ENCODE measurements around the gene L3MBTL4.

Gene L3MBTL4

DNA sequence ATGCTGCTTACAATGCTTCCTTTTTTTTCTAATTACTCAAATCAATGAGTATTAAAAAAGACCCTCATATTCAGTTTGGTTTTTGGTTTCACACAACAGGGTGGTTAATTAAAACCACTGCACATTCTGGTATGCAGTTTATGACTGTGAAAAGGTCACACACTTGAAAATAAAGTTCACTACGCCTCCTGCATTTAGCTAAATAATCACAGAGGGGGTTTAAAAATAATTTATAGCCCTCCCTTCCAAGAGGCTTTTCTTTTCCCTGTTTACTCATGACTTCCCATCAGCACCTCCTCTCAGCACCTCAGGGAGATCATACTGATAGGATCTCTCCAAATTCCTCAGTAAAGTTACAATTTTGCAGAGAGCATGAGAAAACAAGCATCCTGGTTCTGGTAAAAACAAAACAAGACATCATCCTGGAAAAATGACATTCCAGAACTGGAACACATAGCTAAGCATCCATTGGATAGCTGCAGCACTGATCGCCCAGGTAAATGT, 389.9 kb downstream of the L3MBTL4 start (continued):
- no peak for TF ChIP-seq ZFP3 (CRISPR knock-in tag; IDR thresholded peaks at IDR 0.05)

DNA sequence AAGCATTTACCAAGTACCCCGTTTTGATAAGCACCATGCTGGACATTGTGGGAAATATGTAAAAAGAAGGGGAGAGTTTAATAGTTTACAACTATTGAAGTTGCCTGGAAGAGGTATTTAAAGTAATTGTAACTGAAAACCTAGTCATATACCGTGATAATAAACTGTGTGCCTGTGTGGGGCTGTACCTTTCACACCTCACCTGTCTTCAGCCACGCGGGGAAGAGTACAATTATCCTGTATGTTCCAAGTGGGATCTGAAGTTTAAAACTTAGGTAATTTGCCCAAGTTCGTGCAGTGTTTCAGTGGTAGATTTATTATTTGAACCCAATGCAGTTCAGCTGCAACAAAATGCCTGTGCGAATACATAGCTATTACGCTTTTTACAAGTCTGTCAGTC, 391.2 kb downstream of the L3MBTL4 start:
- no peak for ATAC-seq
- TF ChIP-seq OSR1 (CRISPR knock-in tag; IDR thresholded peaks at IDR 0.05) (no peak), ZNF70 (CRISPR knock-in tag; IDR thresholded peaks at IDR 0.05) (no peak), BACH2 (CRISPR knock-in tag; IDR thresholded peaks at IDR 0.05; ENCODE audit: borderline replicate concordance) (no peak), ARNTL (CRISPR knock-in tag; IDR thresholded peaks at IDR 0.05; ENCODE audit: borderline replicate concordance, low read depth) (no peak), CREB5 (CRISPR knock-in tag; IDR thresholded peaks at IDR 0.05; ENCODE audit: low read depth) (no peak), ZFP30 (CRISPR knock-in tag; IDR thresholded peaks at IDR 0.05) (no peak), ZC3H10 (CRISPR knock-in tag; IDR thresholded peaks at IDR 0.05) (no peak), CSDC2 (CRISPR knock-in tag; IDR thresholded peaks at IDR 0.05) (no peak), ZFP3 (CRISPR knock-in tag; IDR thresholded peaks at IDR 0.05) (no peak), SNAI2 (CRISPR knock-in tag; IDR thresholded peaks at IDR 0.05) (no peak)

DNA sequence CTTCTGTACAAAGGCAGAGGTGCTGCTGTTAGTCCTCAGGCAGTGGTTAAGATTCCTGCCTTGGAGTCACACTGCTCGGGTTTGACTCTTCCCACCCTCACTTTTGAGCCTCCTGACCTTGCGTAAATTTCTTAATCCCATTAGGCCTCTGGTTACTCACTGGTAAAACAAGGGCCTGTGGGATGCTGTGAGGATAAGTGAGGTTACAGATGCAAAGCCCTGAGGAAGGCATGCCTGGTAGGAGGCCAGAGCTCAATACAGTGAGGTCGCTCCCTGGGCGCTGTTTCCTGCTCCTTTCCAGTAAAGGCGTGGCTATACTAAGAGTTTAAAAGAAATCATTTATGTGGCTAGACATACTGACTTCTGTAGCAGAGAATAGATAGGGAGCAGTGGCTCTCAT, 391.9 kb downstream of the L3MBTL4 start:
- no peak for ATAC-seq

More for the DNA sequence above, 391.9 kb downstream of the L3MBTL4 start:
- TF ChIP-seq, protein P1, sequence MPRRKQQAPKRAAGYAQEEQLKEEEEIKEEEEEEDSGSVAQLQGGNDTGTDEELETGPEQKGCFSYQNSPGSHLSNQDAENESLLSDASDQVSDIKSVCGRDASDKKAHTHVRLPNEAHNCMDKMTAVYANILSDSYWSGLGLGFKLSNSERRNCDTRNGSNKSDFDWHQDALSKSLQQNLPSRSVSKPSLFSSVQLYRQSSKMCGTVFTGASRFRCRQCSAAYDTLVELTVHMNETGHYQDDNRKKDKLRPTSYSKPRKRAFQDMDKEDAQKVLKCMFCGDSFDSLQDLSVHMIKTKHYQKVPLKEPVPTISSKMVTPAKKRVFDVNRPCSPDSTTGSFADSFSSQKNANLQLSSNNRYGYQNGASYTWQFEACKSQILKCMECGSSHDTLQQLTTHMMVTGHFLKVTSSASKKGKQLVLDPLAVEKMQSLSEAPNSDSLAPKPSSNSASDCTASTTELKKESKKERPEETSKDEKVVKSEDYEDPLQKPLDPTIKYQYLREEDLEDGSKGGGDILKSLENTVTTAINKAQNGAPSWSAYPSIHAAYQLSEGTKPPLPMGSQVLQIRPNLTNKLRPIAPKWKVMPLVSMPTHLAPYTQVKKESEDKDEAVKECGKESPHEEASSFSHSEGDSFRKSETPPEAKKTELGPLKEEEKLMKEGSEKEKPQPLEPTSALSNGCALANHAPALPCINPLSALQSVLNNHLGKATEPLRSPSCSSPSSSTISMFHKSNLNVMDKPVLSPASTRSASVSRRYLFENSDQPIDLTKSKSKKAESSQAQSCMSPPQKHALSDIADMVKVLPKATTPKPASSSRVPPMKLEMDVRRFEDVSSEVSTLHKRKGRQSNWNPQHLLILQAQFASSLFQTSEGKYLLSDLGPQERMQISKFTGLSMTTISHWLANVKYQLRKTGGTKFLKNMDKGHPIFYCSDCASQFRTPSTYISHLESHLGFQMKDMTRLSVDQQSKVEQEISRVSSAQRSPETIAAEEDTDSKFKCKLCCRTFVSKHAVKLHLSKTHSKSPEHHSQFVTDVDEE (CRISPR knock-in tag; IDR thresholded peaks at IDR 0.05): no peak
- TF ChIP-seq ISL1 (CRISPR knock-in tag; IDR thresholded peaks at IDR 0.05): no peak
- TF ChIP-seq, protein P2, sequence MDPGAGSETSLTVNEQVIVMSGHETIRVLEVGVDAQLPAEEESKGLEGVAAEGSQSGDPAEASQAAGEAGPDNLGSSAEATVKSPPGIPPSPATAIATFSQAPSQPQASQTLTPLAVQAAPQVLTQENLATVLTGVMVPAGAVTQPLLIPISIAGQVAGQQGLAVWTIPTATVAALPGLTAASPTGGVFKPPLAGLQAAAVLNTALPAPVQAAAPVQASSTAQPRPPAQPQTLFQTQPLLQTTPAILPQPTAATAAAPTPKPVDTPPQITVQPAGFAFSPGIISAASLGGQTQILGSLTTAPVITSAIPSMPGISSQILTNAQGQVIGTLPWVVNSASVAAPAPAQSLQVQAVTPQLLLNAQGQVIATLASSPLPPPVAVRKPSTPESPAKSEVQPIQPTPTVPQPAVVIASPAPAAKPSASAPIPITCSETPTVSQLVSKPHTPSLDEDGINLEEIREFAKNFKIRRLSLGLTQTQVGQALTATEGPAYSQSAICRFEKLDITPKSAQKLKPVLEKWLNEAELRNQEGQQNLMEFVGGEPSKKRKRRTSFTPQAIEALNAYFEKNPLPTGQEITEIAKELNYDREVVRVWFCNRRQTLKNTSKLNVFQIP (CRISPR knock-in tag; IDR thresholded peaks at IDR 0.05; ENCODE audit: borderline replicate concordance, low read depth): no peak
- TF ChIP-seq CSDC2 (CRISPR knock-in tag; IDR thresholded peaks at IDR 0.05): no peak
- no peak for TF ChIP-seq SNAI2 (CRISPR knock-in tag; IDR thresholded peaks at IDR 0.05)
- no peak for TF ChIP-seq OSR1 (CRISPR knock-in tag; IDR thresholded peaks at IDR 0.05)
- no peak for TF ChIP-seq ZNF8 (CRISPR knock-in tag; IDR thresholded peaks at IDR 0.05)
- no peak for TF ChIP-seq ZNF565 (CRISPR knock-in tag; conservative IDR thresholded peaks at IDR 0.05; ENCODE audit: low read depth)
- TF ChIP-seq RARB (CRISPR knock-in tag; IDR thresholded peaks at IDR 0.05): no peak
- no peak for TF ChIP-seq TOX (CRISPR knock-in tag; IDR thresholded peaks at IDR 0.05; ENCODE audit: borderline replicate concordance)
- TF ChIP-seq TCF4 (CRISPR knock-in tag; IDR thresholded peaks at IDR 0.05; ENCODE audit: borderline replicate concordance): no peak
- TF ChIP-seq PPARA (CRISPR knock-in tag; IDR thresholded peaks at IDR 0.05; ENCODE audit: borderline replicate concordance): no peak
- TF ChIP-seq ZC3H10 (CRISPR knock-in tag; IDR thresholded peaks at IDR 0.05): no peak
- TF ChIP-seq ZFP3 (CRISPR knock-in tag; IDR thresholded peaks at IDR 0.05): no peak
- TF ChIP-seq BACH2 (CRISPR knock-in tag; IDR thresholded peaks at IDR 0.05; ENCODE audit: borderline replicate concordance): no peak
- no peak for TF ChIP-seq ZFP30 (CRISPR knock-in tag; IDR thresholded peaks at IDR 0.05)
- TF ChIP-seq PATZ1 (CRISPR knock-in tag; IDR thresholded peaks at IDR 0.05; ENCODE audit: borderline replicate concordance): no peak
- TF ChIP-seq ZNF70 (CRISPR knock-in tag; IDR thresholded peaks at IDR 0.05): no peak
- no peak for TF ChIP-seq CSRNP3 (CRISPR knock-in tag; IDR thresholded peaks at IDR 0.05)
- TF ChIP-seq GLIS3 (CRISPR knock-in tag; IDR thresholded peaks at IDR 0.05): no peak
